ENCODE results near the gene TTYH3.

The TTYH3 gene

DNA sequence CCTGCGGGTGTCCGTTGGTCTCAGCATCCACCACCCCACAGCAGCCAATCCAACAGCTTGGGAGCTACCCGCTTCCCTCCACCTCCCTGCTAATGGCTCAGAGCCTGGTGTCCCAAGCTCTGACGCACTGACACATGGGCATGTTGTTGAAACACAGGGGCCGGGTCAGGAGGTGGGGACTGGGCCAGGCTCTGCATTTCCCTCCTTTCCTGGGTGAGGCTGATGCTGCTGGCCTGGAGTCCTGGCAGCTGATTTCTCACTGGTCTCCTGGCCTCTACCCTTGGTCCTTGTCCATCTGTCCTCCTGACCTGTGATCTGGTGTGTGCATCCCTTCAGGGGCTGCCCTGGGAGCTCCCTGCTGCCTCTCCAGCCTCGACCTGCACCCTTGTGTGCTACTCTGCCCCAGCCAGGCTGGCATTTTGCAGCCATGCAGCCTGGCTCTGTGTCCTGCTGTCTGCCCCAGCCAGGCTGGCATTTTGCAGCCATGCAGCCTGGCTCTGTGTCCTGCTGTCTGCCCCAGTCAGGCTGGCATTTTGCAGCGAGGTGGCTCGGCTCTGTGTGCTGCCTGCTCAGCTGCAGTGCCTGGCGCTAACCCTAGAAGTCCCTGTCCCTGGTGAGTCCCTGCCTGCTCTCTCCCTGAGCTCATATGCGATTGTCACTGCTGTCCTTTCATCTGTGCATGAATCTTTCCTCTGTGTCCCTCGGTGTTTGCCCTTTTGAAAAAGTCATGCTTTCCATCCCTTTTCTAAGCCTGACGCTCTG, 70.2 kb downstream of the TTYH3 start:
- peaks cover 18% of the 10 kb centered on the region for H3F3A ChIP-seq (ENCODE audit: control insufficient read depth, insufficient read depth)
- H3K36me3 ChIP-seq (ENCODE audit: control insufficient read depth, low read length) = no peaks in the 10 kb centered on the region
- H4K20me1 ChIP-seq (ENCODE audit: control insufficient read depth, insufficient read depth, low read depth, low read length) = no peaks in the 10 kb centered on the region
- no peaks in the 10 kb centered on the region for H3K9me2 ChIP-seq (replicated peaks; ENCODE audit: control insufficient read depth, low read length)
- H3K27ac ChIP-seq (ENCODE audit: low read depth, low read length) = no peak overlapping the region
- TF ChIP-seq, protein P1, sequence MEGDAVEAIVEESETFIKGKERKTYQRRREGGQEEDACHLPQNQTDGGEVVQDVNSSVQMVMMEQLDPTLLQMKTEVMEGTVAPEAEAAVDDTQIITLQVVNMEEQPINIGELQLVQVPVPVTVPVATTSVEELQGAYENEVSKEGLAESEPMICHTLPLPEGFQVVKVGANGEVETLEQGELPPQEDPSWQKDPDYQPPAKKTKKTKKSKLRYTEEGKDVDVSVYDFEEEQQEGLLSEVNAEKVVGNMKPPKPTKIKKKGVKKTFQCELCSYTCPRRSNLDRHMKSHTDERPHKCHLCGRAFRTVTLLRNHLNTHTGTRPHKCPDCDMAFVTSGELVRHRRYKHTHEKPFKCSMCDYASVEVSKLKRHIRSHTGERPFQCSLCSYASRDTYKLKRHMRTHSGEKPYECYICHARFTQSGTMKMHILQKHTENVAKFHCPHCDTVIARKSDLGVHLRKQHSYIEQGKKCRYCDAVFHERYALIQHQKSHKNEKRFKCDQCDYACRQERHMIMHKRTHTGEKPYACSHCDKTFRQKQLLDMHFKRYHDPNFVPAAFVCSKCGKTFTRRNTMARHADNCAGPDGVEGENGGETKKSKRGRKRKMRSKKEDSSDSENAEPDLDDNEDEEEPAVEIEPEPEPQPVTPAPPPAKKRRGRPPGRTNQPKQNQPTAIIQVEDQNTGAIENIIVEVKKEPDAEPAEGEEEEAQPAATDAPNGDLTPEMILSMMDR (IDR thresholded peaks at IDR 0.05; ENCODE audit: low read depth, low read length, poor library complexity, severe bottlenecking) = no peak
- TF ChIP-seq EZH2phosphoT487 (IDR thresholded peaks at IDR 0.05; ENCODE audit: borderline replicate concordance, low read length) = no peak
- H3K79me2 ChIP-seq (ENCODE audit: control insufficient read depth, low read length) = no peaks in the 10 kb centered on the region
- H3K9me3 ChIP-seq (ENCODE audit: control insufficient read depth, insufficient read depth, low read length) = no peaks in the 10 kb centered on the region
- no peak overlapping the region for H3K4me3 ChIP-seq (ENCODE audit: low read length)
- H3K27me3 ChIP-seq (ENCODE audit: control insufficient read depth, low read length) = no peaks in the 10 kb centered on the region
- no peak overlapping the region for H3K4me2 ChIP-seq (ENCODE audit: low read length)
- H3K4me1 ChIP-seq (ENCODE audit: control insufficient read depth, low read length) = peaks cover 35% of the 10 kb centered on the region

DNA sequence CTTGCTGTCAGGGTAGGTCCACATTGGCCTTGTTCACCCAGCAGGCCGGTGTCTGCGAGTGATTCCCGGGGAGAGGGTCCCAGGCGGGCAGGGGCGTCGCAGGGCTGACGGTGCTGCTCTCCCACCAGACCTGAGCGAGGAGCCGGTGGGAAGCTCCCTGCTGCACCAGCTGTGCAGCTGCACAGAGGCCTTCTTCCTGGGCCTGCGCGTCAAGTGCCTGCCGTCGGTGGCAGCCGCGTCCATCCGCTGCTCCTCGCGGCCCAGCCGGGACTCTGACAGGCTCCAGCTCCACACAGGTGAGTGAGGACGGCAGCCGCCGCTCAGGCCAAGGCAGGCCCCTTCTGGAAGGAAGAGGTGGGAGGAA, 70.8 kb downstream of the TTYH3 start:
- TF ChIP-seq, protein P1 (IDR thresholded peaks at IDR 0.05; ENCODE audit: low read depth, low read length, poor library complexity, severe bottlenecking) = no peak
- TF ChIP-seq EZH2phosphoT487 (IDR thresholded peaks at IDR 0.05; ENCODE audit: borderline replicate concordance, low read length) = no peak
- Histone ChIP-seq H3K36me3 (ENCODE audit: control insufficient read depth, low read length) (no peaks in the 10 kb centered on the region), H3F3A (ENCODE audit: control insufficient read depth, insufficient read depth) (peaks cover 17% of the 10 kb centered on the region)

DNA sequence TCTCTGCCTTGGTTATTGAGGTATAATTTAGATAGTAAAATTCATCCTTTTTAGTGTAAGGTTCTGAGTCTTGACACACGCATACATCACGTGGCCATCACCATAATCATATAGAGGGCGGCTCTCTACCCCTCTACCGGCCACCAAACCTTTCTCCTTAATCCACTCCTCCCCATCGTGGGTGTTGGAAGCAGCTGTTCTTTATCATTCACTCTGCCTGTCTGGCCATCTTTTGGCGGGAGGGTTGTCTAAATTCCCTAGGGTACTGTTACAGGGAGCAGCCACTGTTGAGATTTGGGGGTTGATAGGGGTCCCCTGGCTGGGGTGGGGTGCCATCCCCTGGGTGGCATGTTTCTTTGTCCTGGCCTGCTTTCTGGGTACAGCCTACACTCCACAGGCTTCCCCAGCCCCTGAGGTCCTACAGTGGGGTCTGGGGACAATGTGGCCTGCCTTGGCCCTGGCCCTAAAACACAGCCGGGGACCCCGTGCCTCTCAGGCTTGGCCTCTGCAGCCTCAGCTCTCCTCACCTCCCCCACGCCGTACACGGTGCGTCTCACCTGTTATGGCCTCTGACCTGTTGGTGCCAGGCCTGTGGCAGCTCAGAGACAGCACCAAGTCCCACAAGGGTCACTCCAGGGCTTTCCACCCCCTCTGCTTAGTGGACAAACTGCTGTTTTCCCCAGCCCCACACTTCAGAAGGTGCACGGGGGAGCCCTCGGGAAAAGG, 73.7 kb downstream of the TTYH3 start:
- H3K4me1 ChIP-seq (ENCODE audit: control insufficient read depth, low read length) = peaks cover 20% of the 10 kb centered on the region
- H3K4me3 ChIP-seq (ENCODE audit: low read length) = no peak overlapping the region
- H3K9me3 ChIP-seq (ENCODE audit: control insufficient read depth, insufficient read depth, low read length) = no peaks in the 10 kb centered on the region
- no peak overlapping the region for H3K27ac ChIP-seq (ENCODE audit: low read depth, low read length)
- no peaks in the 10 kb centered on the region for H3K36me3 ChIP-seq (ENCODE audit: control insufficient read depth, low read length)
- H3F3A ChIP-seq (ENCODE audit: control insufficient read depth, insufficient read depth) = peaks cover 2% of the 10 kb centered on the region; the same call in 1 of the 2 replicates
- TF ChIP-seq EZH2phosphoT487 (IDR thresholded peaks at IDR 0.05; ENCODE audit: borderline replicate concordance, low read length) = no peak
- TF ChIP-seq, protein P1 (IDR thresholded peaks at IDR 0.05; ENCODE audit: low read depth, low read length, poor library complexity, severe bottlenecking) = no peak
- H3K9me2 ChIP-seq (replicated peaks; ENCODE audit: control insufficient read depth, low read length) = no peaks in the 10 kb centered on the region
- H3K4me2 ChIP-seq (ENCODE audit: low read length) = no peak overlapping the region
- no peaks in the 10 kb centered on the region for H3K79me2 ChIP-seq (ENCODE audit: control insufficient read depth, low read length)
- no peaks in the 10 kb centered on the region for H4K20me1 ChIP-seq (ENCODE audit: control insufficient read depth, insufficient read depth, low read depth, low read length)
- no peaks in the 10 kb centered on the region for H3K27me3 ChIP-seq (ENCODE audit: control insufficient read depth, low read length)

More for the DNA sequence above, 70.8 kb downstream of the TTYH3 start:
- no peak overlapping the region for H3K4me3 ChIP-seq (ENCODE audit: low read length)
- H3K4me2 ChIP-seq (ENCODE audit: low read length) = no peak overlapping the region
- H3K9me2 ChIP-seq (replicated peaks; ENCODE audit: control insufficient read depth, low read length) = no peaks in the 10 kb centered on the region
- peaks cover 31% of the 10 kb centered on the region for H3K4me1 ChIP-seq (ENCODE audit: control insufficient read depth, low read length)
- no peaks in the 10 kb centered on the region for H3K79me2 ChIP-seq (ENCODE audit: control insufficient read depth, low read length)
- H3K9me3 ChIP-seq (ENCODE audit: control insufficient read depth, insufficient read depth, low read length) = no peaks in the 10 kb centered on the region
- H3K27me3 ChIP-seq (ENCODE audit: control insufficient read depth, low read length) = no peaks in the 10 kb centered on the region
- H4K20me1 ChIP-seq (ENCODE audit: control insufficient read depth, insufficient read depth, low read depth, low read length) = no peaks in the 10 kb centered on the region
- no peak overlapping the region for H3K27ac ChIP-seq (ENCODE audit: low read depth, low read length)

All from DOHH2 (cell line).